ENCODE measurements around the gene DTNB.

- no peak for TF ChIP-seq CTCF (IDR thresholded peaks at IDR 0.05)
- TF ChIP-seq POLR2A (IDR thresholded peaks at IDR 0.05) = no peak
- no peak for TF ChIP-seq EP300 (IDR thresholded peaks at IDR 0.05)
- no peak for TF ChIP-seq POLR2AphosphoS5 (IDR thresholded peaks at IDR 0.05)
Observed at GRCh38 chr2:25709349-25709748, 36.0 kb upstream of the DTNB start.
